Esophagus muscularis mucosa (tissue), 4 donors: ENCODE measurements around the gene GON4L. TPM values are rescaled to one million over a fixed set of nuclear protein-coding genes. Genes with fewer than 3 reads are reported as not detected.
"Not testable (repeated sequence)": the region's sequence is repeated elsewhere in the genome, so short reads cannot be mapped to it uniquely, and the experiment has no call there.

Experiments used
- DNase-seq: peaks from one replicate; pipeline ENCODE4 v3.0.0-alpha.2; 2017; ENCODE audit errors: extremely low spot score
- H3K27ac ChIP-seq, 4 donors: fragments of 200-600 bp; sonication (generic); replicated peaks in 1 of 4; 1 replicate in 3 of 4; 2 replicates in 1 of 4; pipeline ENCODE4 v1.5.1; 2016 to 2019; ENCODE audit warnings: mild to moderate bottlenecking in 1 of 4
- H3K27me3 ChIP-seq, 4 donors: fragments of 200-600 bp; sonication (generic); one replicate each; pipeline versions ENCODE4 v1.5.1 to v1.6.0; 2016 to 2019
- H3K36me3 ChIP-seq, 4 donors: fragments of 200-600 bp; sonication (generic); one replicate each; pipeline ENCODE4 v1.5.1; 2016 to 2019
- H3K4me1 ChIP-seq, 4 donors: fragments of 200-600 bp; sonication (generic); one replicate each; pipeline ENCODE4 v1.5.1; 2016 to 2019
- H3K4me3 ChIP-seq, 4 donors: fragments of 200-600 bp; sonication (generic); 1 replicate in 2 of 4; 2 replicates in 2 of 4; pipeline ENCODE4 v1.5.1; 2016 to 2019; ENCODE audit warnings: mild to moderate bottlenecking in 4 of 4, moderate library complexity in 1 of 4
- H3K9me3 ChIP-seq, 4 donors: fragments of 200-600 bp; sonication (generic); 1 replicate in 3 of 4; 2 replicates in 1 of 4; pipeline ENCODE4 v1.5.1; 2016 to 2019
- EP300 ChIP-seq: sonication (generic); formaldehyde crosslinking; IDR thresholded peaks from one replicate; pipeline ENCODE4 v1.6.1; 2017; ENCODE audit warnings: antibody characterized with exemption
- POLR2A ChIP-seq: fragments of 450-650 bp; IDR thresholded peaks from one replicate; pipeline ENCODE4 v1.6.1; 2017; ENCODE audit warnings: antibody characterized with exemption, moderate library complexity, mild to moderate bottlenecking, low read depth
- POLR2AphosphoS5 ChIP-seq, 2 donors: sonication (generic); formaldehyde crosslinking; IDR thresholded peaks; one replicate each; pipeline ENCODE4 v1.6.1; 2017; ENCODE audit warnings: antibody characterized with exemption in 2 of 2
- WGBS: methylation state at CpG from one replicate; pipeline ENCODE4 v1.1.5; 2018; 5-methylcytosine and 5-hydroxymethylcytosine counted together
- intact Hi-C: fragments of 100-400 bp; cut with DNase I; formaldehyde crosslinking; loops from one replicate; pipeline ENCODE4 v1.15.1; 2023
- total RNA-seq, 4 donors: library from RNA; depleted of rRNA; stranded (reverse); fragments of >200 nt; gene quantifications; one replicate each; pipeline versions ENCODE4 v1.1.0 to v1.2.1, GENCODE V29; 2016
- TF ChIP-seq, protein P1 (sequence below), 3 experiments: fragments of 200-600 bp in 2 of 3; fragments of 450-650 bp in 1 of 3; sonication (generic) in 2 of 3; IDR thresholded peaks; one replicate each; pipeline ENCODE4 v1.5.1; 2017 to 2019; ENCODE audit warnings: antibody characterized with exemption in 3 of 3, mild to moderate bottlenecking in 2 of 3, moderate library complexity in 1 of 3

Gene GON4L
- total RNA-seq, 4 donors from 2014 or later, result 26.5 to 49.8 (median 28.3) TPM

DNA sequence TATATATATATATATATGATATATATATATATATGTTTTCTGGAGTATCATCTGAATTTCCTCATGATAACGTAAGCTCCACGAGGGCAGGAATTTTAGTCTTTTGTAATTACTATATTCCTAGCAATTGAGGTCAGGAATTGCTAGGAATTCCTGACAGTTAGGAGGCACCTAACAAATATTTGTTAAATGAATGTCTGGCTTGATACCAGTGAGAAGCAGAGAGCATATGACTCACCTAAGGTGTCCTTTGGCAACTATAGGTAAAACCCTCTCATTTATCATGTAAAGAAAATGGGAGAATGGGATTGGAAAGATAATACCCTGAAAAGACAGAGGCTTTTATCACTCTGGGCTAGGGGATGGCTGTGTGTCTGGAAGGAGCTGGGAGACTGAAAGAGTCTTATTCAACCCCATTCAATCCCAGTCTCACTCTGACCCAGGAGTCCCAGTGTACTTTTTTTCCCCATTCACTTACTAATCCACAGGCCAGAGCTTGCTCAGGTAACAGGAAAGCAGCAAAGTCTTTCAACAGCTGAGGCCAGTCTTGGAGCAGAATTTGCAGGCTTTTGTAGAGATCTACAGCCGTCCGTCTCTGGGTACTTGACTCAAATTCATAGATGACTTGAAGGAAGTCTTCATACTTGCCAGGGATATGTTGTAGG is 96.9 kb downstream of the GON4L start:
- DNase-seq, result no peak
- Histone ChIP-seq H3K27ac (no peak overlapping the region), H3K27me3 (no peaks in the 10 kb centered on the region), H3K4me1 (no peaks in the 10 kb centered on the region), H3K9me3 (no peaks in the 10 kb centered on the region), H3K36me3 (peaks cover 51 to 94% (median 90%) of the 10 kb centered on the region in 4 donors), H3K4me3 (no peak overlapping the region)
- TF ChIP-seq POLR2A (no peak), POLR2AphosphoS5 (IDR thresholded peaks at IDR 0.05) (no peak), EP300 (no peak)
- TF ChIP-seq, protein P1, sequence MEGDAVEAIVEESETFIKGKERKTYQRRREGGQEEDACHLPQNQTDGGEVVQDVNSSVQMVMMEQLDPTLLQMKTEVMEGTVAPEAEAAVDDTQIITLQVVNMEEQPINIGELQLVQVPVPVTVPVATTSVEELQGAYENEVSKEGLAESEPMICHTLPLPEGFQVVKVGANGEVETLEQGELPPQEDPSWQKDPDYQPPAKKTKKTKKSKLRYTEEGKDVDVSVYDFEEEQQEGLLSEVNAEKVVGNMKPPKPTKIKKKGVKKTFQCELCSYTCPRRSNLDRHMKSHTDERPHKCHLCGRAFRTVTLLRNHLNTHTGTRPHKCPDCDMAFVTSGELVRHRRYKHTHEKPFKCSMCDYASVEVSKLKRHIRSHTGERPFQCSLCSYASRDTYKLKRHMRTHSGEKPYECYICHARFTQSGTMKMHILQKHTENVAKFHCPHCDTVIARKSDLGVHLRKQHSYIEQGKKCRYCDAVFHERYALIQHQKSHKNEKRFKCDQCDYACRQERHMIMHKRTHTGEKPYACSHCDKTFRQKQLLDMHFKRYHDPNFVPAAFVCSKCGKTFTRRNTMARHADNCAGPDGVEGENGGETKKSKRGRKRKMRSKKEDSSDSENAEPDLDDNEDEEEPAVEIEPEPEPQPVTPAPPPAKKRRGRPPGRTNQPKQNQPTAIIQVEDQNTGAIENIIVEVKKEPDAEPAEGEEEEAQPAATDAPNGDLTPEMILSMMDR (IDR thresholded peaks at IDR 0.05), result no peak
- intact Hi-C loops, result no loop called here
- over 99% methylated on average over 4 of the region's 4 CpGs for WGBS

DNA sequence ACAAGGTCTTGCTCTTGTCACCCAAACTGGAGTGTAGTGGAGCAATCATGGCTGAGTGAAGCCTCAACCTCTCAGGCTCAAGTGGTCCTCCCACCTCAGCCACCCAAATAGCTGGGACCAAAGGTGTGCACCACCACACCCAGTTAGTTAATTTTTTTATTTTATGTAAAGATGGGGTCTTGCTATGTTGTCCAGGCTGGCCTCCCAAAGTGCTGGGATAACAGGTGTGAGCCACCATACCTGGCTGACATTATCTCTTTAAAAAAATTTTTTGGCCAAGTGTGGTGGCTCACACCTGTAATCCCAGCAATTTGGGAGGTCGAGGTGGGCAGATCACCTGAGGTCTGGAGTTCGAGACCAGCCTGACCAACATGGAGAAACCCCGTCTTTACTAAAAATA is 98.0 kb downstream of the GON4L start:
- intact Hi-C loops, H3K4me1 ChIP-seq, DNase-seq, H3K27ac ChIP-seq, H3K4me3 ChIP-seq, H3K9me3 ChIP-seq, H3K27me3 ChIP-seq: not testable (repeated sequence)
- H3K36me3 ChIP-seq, result peaks cover 51 to 94% (median 85%) of the 10 kb centered on the region in 4 donors
- WGBS, result 96% methylated on average over 3 of the region's 3 CpGs

DNA sequence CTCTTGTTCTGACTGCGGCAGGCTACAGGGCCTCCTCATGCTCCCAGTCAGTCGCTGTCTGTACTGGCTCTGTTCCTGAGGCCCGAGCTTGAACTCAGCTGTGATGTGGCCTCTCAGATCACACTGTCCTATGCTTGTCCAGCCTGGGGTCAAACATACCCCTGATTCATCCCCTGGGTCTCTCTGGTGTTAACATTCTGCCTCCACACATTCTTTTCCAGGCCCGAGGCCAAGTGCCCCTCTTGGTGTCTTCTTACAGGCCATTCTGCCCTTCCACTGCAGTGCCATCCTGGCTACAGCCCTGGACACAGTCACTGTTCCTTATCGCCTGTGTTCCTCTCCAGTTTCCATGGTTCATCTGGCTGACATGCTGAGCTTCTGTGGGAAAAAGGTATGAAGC is 108.9 kb downstream of the GON4L start:
- H3K27me3 ChIP-seq, H3K4me3 ChIP-seq, DNase-seq, intact Hi-C loops, H3K9me3 ChIP-seq, H3K4me1 ChIP-seq, H3K27ac ChIP-seq: not testable (repeated sequence)
- H3K36me3 ChIP-seq, result peaks cover 7 to 47% (median 39%) of the 10 kb centered on the region in 4 donors
- WGBS, result 88% methylated on average over 5 of the region's 5 CpGs

DNA sequence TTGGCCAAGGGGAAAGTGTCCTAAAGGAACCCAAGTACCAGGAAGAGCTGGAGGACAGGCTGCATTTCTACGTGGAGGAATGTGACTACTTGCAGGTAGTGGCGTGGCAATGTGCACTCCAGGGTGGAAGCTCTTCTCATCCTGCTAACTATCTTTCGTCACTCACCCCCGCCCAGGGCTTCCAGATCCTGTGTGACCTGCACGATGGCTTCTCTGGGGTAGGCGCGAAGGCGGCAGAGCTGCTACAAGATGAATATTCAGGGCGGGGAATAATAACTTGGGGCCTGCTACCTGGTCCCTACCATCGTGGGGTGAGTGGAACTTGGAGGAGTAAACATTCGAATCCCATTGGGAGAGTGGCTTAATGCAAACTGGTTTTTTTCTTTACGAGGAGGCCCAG is 109.4 kb downstream of the GON4L start:
- H3K27ac ChIP-seq, H3K9me3 ChIP-seq, H3K4me3 ChIP-seq, DNase-seq, H3K4me1 ChIP-seq, intact Hi-C loops, H3K27me3 ChIP-seq: not testable (repeated sequence)
- 89% methylated on average over 12 of the region's 12 CpGs for WGBS
- peaks cover 1 to 41% (median 33%) of the 10 kb centered on the region in 4 donors for H3K36me3 ChIP-seq

DNA sequence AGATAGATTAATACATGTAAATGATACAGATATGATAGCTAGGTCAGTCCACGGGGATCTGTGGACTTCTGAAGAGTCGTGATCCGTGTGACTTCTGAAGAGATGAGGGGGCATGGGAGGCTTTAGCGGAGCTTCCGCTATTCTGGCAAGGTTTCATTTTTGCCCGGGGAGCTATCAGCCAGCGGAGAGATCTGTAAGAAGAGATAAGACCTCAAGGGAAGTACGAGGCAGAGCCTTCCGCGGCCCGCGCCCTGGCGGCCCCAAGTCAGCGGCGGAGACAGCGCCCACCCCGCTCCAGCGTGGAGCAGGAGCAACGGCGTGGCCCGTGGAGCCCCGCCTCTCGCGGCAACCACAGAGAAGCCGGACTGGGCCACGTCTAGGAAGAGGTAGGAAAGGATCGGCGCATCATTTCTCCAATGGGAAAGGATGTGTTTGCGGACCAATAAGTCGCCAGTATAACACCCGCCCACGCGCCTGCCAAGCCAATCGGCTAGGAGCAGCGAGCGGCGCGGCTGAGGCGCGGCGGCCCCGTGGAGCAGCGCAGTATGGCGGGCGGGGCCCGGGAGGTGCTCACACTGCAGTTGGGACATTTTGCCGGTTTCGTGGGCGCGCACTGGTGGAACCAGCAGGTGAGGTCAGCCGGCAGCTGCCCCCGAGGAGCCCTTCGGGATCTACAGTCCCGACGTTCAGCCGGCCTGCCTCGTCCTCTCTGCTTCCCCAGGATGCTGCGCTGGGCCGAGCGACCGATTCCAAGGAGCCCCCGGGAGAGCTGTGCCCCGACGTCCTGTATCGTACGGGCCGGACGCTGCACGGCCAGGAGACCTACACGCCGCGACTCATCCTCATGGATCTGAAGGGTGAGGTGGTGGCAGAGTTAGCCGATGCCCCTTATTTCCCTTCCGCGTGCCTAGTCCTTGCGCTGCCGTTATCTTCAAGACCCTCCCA is 111.5 kb downstream of the GON4L start:
- peak overlapping the region; percentile 54 to 83 (median 74) for H3K27ac ChIP-seq
- intact Hi-C loops, H3K9me3 ChIP-seq, H3K4me1 ChIP-seq, H3K27me3 ChIP-seq: not testable (repeated sequence)
- peak; percentile 76 to 80 for TF ChIP-seq POLR2AphosphoS5 (IDR thresholded peaks at IDR 0.05)
- peak; percentile 98 for DNase-seq
- WGBS, result under 1% methylated on average over 24 of the region's 77 CpGs
- H3K36me3 ChIP-seq, result peaks cover 0 to 23% (median 16%) of the 10 kb centered on the region in 4 donors
- peak overlapping the region; percentile 51 to 77 (median 66) for H3K4me3 ChIP-seq

DNA sequence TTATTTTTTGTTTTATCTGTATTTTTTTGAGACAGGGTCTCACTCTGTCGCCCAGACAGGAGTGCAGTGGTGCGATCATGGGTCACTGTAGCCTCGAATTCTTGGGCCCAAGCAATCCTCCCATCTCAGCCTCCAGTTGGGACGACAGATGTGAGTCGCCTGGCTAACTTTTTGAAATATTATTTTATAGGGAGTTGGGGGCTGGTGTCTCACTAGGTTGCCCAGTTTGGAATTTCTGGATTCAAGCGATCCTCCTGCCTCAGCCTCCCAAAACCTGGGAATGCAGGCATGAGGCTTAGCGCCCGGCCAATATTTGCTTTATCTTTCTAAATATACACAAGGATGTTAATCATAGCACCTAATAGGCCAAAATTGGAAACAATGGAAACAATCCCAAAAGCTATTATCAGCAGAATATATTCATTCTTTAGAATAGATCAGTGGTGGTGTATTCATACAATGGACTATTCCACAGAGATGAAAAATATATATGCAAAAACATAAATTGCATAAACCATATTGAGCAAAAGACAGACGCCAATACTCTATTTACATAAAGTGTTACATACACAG is 112.2 kb downstream of the GON4L start:
- TF ChIP-seq, protein P1 (IDR thresholded peaks at IDR 0.05), result no peak
- no peak for TF ChIP-seq POLR2AphosphoS5 (IDR thresholded peaks at IDR 0.05)
- no peak for TF ChIP-seq EP300
- no peak for TF ChIP-seq POLR2A
- DNase-seq, result no peak
- intact Hi-C loops, result no loop called here
- no peaks in the 10 kb centered on the region for H3K27me3 ChIP-seq
- H3K36me3 ChIP-seq, result peaks cover 0 to 20% (median 14%) of the 10 kb centered on the region in 4 donors
- H3K4me1 ChIP-seq, result peaks cover 0 to 8% (median 6%) of the 10 kb centered on the region in 4 donors
- H3K27ac ChIP-seq, result peak overlapping the region; percentile 54 to 83 (median 74)
- H3K9me3 ChIP-seq, result no peaks in the 10 kb centered on the region
- WGBS, result 80% methylated on average over 9 of the region's 9 CpGs
- peak overlapping the region; percentile 51 to 77 (median 66) for H3K4me3 ChIP-seq
